HG02840 (cell line): ENCODE measurements around the gene MAU2.

Experiments used
- ATAC-seq: cut with Tn5 transposase; IDR thresholded peaks from one replicate; pipeline ENCODE4 v1.9.1; 2021; ENCODE audit warnings: mild to moderate bottlenecking, moderate library complexity, moderate number of reproducible peaks; ENCODE audit not compliant: unreplicated experiment, low FRiP score

Gene MAU2, protein sequence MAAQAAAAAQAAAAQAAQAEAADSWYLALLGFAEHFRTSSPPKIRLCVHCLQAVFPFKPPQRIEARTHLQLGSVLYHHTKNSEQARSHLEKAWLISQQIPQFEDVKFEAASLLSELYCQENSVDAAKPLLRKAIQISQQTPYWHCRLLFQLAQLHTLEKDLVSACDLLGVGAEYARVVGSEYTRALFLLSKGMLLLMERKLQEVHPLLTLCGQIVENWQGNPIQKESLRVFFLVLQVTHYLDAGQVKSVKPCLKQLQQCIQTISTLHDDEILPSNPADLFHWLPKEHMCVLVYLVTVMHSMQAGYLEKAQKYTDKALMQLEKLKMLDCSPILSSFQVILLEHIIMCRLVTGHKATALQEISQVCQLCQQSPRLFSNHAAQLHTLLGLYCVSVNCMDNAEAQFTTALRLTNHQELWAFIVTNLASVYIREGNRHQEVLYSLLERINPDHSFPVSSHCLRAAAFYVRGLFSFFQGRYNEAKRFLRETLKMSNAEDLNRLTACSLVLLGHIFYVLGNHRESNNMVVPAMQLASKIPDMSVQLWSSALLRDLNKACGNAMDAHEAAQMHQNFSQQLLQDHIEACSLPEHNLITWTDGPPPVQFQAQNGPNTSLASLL

GRCh38 chr19:19320361-19321140, at the start of gene MAU2, which contains the start of gene SUGP1:
Gene MAU2 (plus strand): TSS chr19:19320829. CDS start chr19:19320860, 31 bp downstream.
Gene SUGP1 (minus strand): TSS chr19:19320509. CDS start chr19:19320496, 13 bp downstream.
- peak; percentile 87 for ATAC-seq

DNA sequence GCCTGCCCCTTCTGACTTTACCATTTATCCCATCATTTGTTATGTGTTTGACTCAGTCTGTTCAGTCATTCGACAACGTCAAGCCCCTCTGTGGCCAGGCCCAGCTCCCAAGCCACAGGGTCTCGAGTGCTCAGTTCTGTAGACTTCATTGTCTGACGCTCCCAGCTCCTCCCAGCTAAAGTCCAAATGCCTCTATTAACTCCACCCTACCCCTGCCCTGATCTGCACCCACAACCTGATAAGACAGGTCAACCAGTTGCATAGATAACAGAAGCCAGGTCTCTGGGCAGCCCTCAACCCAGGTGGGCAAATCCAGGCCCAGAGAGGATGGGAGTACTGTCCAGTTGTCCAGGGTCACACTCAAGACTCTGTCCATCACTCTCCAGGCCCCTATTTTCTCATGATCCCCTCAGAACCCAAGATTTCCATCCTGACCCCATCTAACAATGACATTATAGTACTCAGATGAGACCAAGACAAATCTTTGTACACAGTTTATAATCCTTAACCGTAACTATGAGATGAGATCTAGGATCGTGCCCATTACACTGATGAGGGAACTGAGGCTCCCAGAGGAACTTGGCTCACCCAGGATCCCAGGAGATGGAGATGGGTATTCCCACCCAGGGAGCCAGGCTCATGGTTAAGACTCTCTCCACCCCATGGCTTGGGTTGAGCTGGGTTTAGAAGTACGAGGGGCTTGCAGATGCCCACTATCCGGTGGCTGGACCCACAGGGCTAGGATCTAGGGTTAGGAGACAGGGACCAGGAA, 48.6 kb upstream of the MAU2 start:
- no peak for ATAC-seq

DNA sequence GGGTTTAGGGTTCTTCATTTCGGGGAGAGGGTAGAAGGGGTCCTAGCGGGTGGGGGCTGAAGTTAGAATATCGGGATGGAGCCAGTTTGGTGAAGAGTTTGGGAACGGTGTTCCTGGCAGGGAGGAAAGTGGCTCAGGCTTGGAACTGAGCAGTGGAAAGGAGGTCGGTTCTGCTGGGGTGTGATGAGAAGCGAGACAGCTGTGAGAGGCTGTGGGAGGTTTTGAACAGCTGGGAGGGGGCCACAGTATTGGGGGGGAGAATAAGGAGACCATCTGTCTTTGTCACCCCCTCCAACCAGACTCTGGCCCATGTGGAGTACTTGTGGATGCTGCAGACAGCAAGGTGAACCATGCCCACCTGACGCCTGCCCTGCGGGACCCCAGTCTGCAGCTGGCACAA, 46.5 kb upstream of the MAU2 start:
- ATAC-seq: no peak

DNA sequence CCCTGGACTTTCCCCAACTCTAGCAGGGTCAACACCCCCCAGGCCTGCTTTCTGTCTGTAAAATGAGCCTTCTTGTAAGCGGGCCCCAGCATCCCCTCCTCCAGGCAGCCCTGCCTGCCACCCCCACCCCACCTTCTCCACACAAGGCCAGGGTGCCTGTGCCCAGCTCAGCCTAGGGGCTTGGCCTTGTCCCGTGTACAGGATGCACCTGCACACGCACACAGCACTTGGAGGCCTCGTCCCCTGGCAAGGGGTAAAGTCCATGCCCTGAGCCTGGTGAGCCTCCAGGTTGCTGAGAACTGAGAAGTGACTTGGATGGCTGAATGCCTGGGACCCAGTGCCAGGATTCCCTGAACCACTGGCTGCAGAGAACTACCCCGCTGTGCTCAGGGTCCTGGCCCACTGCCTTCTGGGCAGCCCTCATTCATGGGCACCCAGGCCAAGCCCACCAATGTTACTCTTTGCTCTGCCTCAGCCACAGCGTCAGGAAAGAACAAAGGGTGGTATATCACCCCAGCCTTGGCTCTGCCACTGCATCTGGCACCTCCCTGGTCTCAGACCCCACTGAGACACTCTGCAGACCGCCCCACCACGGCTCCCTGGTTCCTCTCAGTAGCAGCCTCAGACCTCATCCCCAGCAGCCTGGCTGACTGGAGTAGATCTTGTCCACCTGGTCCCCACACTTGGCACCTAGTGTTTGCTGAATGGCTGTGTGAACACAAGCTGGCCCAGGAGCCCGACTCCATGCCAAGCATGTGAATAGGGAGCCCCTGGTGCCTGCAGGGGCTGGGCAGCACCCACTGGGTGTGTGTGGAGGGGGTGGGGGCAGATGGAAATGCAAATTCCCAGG, 45.7 kb upstream of the MAU2 start:
- no peak for ATAC-seq

DNA sequence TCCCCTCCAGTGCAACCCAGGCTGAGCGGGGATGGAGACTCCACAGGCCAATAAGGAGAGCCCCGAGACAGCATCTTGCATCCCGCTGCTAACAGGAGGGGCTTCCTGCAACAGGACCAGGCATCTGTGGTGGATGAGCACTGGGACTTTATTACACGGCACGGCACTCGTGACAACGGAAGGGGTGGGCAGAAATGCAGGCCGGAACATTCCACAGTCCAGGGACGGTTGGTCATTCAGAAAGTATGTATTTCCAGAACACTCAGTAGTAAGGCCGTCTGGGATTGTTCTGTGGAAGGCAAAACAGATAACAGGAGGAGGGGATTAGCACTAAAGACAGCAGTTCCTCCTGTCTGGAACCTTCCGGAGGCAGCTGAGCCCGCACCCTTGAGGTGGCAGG, 44.2 kb upstream of the MAU2 start:
- no peak for ATAC-seq

DNA sequence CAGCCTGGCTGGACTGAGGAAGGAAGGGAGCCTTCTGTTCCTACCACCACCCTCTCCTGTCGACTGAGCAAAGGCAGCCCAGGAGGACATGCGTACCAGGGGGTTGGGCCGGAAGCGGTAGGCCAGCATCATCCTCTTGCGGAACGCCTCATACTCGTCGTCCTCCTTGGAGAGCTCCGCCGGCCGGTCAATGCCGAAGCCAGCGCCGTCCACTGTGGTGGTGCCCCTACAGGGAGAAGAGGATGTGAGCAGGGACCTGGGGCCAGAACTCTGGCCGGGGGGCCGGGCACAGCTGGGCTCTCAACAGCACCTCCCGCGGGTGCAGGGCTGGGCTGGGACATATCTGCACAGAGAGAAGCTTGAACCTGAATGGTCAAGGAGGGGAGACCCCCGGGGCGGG, 43.8 kb upstream of the MAU2 start:
- no peak for ATAC-seq

- ATAC-seq: no peak
These were observed 42.3 kb upstream of the MAU2 start for GRCh38 chr19:19278315-19278714.

DNA sequence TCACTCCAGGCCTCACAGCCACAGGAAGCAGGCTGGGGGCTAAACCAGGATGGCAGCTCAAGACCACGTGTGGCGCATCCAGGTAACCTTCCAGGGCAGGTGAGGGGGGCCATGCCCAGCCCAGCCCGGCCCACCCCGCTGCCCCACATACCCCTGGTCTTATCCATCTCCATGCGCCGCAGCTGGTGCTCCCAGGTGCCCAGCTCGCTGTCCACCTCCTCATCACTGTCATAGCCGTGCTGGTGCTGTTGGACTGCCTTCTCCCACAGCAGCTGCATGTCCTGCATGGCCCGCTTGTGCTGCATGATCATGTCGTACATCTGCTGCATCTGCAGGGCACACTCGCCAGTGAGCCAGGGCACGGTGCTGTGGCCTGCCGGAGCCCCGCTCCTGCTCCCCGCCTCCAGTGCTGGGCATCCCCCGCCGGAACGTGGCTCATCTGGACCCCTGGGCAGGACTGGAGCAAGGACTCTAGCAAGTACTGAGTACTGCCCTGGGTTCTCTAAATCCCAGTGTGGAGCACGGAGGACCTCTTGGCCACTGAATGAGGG, 41.5 kb upstream of the MAU2 start:
- ATAC-seq: no peak

DNA sequence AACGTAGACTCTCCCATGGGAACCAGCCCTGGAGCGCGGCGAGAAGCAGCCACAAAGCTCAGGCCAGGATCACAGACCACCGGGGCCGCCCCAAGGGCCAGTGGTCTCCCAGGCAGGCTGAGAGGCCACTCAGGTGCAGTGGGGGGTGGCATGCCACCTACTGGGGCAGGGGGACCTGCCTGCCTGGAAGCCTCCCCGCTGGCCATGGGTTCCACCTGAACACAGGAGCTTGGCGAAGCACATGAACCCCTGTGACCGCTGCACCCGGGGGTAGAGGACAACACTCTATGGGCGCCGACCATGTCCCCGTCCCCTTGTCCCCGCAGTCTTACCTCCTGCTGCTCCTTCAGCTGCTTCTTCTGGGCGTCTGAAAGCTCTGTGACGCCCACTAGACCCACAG, 40.8 kb upstream of the MAU2 start:
- ATAC-seq: no peak

DNA sequence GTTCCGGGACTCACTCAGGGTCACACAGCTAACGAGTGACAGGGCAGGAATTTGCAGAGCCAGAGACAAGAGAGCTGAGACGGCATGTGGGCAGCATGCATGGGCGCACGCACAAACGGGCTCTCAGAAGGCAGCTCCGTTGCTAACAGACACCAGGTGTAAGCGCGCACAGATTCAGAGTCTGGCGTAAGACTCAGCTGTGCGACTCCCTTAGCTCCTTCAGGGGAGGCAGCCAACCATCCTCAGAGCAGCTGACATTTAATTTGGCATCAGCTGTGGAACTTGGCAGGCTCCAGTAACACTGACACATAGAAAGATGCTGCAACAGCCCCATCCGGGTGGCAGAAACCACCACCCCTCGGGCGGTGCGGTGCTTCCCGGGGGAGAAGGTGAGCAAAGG, 40.1 kb upstream of the MAU2 start:
- no peak for ATAC-seq

DNA sequence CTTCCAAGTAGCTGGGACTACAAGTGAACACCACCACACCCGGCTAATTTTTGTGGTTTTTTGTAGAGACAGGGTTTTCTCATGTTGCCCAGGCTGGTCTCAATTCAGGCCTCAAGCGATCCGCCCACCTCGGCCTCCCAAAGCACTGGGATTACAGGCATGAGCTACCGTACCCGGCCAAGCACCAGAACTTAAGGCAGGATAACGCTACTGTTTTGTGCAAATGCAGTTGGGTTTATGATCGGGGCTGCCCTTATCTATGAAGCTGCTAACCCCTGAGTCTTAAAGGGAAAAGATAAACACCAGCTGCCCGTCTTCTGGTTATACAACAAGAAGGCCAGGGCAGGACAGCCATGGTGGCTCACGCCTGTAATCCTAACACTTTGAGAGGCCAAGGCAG, 34.9 kb upstream of the MAU2 start:
- no peak for ATAC-seq

- ATAC-seq: no peak
These were observed 28.0 kb upstream of the MAU2 start for GRCh38 chr19:19292607-19293006.

DNA sequence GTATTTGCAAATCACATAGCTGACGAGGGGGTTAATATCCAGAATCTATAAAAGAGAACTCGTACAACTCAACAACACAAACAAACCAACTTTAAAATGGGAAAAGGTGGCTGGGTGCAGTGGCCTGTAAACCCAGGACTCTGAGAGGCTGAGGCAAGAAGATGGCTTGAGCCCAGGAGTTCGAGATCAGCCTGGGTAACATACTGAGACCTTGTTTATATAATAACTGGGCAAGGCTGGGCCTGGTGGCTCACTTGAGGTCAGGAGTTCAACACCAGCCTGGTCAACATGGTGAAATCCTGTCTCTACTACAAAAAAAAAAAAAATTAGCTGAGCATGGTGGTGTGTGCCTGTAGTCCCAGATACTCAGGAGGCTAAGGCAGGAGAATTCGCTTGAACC, 25.7 kb upstream of the MAU2 start:
- ATAC-seq: no peak

DNA sequence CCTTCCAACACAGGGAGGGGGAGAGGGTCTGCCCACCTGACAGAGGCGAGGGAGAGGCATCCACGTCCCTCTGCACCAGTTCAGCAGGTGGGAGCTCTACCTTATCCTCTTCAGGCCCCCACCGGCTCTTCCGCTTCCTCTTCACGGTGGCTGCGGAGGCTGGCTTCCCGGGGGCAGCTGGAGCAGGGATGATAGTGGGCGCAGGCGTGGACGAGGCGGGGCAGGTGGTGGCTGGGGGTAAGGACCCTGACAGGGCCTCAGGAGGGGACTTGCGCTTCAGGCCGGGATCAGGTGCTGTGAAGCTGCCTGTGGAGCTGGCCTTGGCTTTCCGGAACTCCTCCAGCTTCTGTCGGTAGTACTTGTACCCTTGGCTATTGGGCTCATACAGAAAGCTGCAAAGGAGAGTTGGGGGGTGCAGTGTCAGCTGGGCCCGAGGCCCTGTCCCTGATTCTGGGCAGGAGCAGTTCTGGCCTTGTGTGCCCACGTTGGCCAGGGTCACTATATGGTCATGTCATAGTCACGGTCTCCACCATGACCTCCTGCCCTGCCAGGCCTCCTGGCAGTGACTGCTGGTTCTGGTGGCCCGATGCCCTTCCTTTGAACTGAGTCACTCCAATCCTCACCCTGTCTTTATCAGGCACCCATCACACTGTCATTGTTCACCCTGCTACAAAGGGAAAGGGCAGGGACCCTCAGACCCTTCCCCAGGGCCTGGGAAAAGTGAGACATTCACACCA, 23.5 kb upstream of the MAU2 start:
- ATAC-seq: no peak

- no peak for ATAC-seq
These were observed 22.9 kb upstream of the MAU2 start for GRCh38 chr19:19297759-19298158.

- ATAC-seq: no peak
These were observed 20.0 kb upstream of the MAU2 start for GRCh38 chr19:19300613-19301012.

- ATAC-seq: no peak
These were observed 17.2 kb upstream of the MAU2 start for GRCh38 chr19:19303411-19303810.

DNA sequence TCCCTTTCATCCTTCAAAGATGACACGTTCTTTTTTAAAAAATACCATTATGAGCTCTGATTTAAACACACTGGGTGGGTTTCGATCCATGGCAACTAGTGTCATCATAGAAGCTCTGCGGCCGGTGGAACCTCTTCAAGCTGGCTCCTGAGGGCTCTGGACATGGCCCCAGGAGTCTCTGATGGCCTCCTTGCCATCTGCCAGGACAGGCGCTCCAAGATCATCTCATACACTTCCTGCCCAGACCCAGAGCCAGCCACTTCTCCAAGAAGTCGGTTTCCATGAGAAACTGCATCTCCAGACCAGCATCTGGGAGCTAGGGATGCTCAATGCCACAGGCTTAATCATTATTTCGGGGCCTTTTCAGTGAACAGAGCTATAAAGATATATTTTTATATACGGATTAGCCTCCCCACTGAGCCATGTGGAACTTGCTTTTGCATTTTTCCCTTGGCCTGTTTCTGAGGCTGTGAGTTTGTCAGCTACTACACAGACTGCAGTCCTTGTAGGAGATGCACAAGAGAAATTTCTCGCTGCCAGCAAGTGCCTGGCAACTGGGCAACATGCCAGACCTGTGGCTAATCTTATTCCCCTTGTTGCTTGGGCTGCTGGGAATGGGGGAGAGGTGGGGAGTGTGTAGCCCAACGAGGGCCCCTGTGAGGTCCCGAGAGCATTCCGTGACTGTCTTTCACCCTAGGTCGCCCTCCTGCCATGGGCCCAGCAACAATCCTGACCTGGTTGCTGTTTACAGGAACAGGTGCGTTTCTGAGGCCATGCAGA, 16.3 kb upstream of the MAU2 start:
- ATAC-seq: no peak
